Measurements from ENCODE around the gene ABTB2.

Gene ABTB2

DNA sequence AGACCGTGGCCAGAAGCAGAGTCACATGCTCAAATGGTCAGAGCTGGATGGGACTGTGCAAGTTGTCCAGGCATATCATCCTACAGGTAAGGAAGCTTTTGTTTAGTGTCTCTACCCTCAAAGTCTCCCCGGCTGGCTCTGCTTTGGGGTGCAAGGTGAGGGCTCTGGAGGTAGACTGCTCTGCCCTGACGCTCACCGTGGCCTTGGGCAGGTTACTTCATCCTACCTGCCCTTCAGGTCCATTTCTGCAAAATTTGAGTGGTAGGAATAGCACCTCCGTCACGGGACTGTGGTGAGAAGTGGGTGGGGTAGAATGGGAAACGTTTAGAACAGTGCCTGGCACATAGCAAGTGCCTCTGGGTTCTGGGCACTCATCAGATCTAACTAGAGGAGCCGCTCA is 210.2 kb downstream of the ABTB2 start:
- no peaks in the 10 kb centered on the region for H3K9me3 ChIP-seq (ENCODE audit: severe bottlenecking)
- H3K27me3 ChIP-seq (ENCODE audit: insufficient read depth, low read depth, severe bottlenecking), result no peaks in the 10 kb centered on the region
- no peak for DNase-seq
- H3K27ac ChIP-seq, result peak overlapping the region; percentile 95
- no peak overlapping the region for H3K4me3 ChIP-seq (ENCODE audit: low read depth, low read length)
- TF ChIP-seq, protein P1, sequence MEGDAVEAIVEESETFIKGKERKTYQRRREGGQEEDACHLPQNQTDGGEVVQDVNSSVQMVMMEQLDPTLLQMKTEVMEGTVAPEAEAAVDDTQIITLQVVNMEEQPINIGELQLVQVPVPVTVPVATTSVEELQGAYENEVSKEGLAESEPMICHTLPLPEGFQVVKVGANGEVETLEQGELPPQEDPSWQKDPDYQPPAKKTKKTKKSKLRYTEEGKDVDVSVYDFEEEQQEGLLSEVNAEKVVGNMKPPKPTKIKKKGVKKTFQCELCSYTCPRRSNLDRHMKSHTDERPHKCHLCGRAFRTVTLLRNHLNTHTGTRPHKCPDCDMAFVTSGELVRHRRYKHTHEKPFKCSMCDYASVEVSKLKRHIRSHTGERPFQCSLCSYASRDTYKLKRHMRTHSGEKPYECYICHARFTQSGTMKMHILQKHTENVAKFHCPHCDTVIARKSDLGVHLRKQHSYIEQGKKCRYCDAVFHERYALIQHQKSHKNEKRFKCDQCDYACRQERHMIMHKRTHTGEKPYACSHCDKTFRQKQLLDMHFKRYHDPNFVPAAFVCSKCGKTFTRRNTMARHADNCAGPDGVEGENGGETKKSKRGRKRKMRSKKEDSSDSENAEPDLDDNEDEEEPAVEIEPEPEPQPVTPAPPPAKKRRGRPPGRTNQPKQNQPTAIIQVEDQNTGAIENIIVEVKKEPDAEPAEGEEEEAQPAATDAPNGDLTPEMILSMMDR (IDR thresholded peaks at IDR 0.05; ENCODE audit: low read depth, low read length), result no peak
- H3K36me3 ChIP-seq, result peaks cover 80% of the 10 kb centered on the region

DNA sequence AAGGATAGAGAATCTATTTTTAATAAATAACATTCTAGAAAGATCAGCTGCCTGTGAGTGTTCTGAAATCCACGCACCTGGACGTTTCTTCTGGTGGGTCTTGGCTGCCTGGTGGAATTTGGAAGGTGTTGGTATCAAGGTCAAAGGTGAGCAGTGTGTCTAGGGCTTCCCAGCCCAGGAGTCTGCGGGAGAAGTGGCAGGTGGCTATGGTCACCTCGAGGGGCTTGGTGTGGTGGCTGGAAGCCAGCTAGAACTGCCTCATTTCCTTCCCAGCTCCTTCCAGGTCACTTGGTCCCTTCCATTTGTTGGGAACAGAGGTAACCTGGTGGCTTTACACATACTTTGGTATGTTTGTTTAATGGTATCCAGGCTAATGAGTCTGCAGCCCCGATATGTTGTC is 210.9 kb downstream of the ABTB2 start:
- TF ChIP-seq, protein P1 (IDR thresholded peaks at IDR 0.05; ENCODE audit: low read depth, low read length), result no peak
- peaks cover 83% of the 10 kb centered on the region for H3K36me3 ChIP-seq
- no peak for DNase-seq
- H3K9me3 ChIP-seq (ENCODE audit: severe bottlenecking), result no peaks in the 10 kb centered on the region
- no peak overlapping the region for H3K4me3 ChIP-seq (ENCODE audit: low read depth, low read length)
- no peaks in the 10 kb centered on the region for H3K27me3 ChIP-seq (ENCODE audit: insufficient read depth, low read depth, severe bottlenecking)
- peak overlapping the region; percentile 95; the same call in 1 of the 2 replicates for H3K27ac ChIP-seq

GRCh38 chr11:34146411-34146810 is 211.4 kb downstream of the ABTB2 start:
- TF ChIP-seq, protein P1 (IDR thresholded peaks at IDR 0.05; ENCODE audit: low read depth, low read length), result no peak
- DNase-seq, result no peak
- no peak overlapping the region for H3K27ac ChIP-seq
- H3K36me3 ChIP-seq, result peaks cover 84% of the 10 kb centered on the region
- H3K9me3 ChIP-seq (ENCODE audit: severe bottlenecking), result no peaks in the 10 kb centered on the region
- no peak overlapping the region for H3K4me3 ChIP-seq (ENCODE audit: low read depth, low read length)
- no peaks in the 10 kb centered on the region for H3K27me3 ChIP-seq (ENCODE audit: insufficient read depth, low read depth, severe bottlenecking)

GRCh38 chr11:34145847-34146381 is 211.9 kb downstream of the ABTB2 start:
- Histone ChIP-seq H3K27me3 (ENCODE audit: insufficient read depth, low read depth, severe bottlenecking) (no peaks in the 10 kb centered on the region), H3K4me3 (ENCODE audit: low read depth, low read length) (no peak overlapping the region), H3K27ac (no peak overlapping the region), H3K9me3 (ENCODE audit: severe bottlenecking) (no peaks in the 10 kb centered on the region), H3K36me3 (peaks cover 84% of the 10 kb centered on the region)
- DNase-seq, result no peak
- TF ChIP-seq, protein P1 (IDR thresholded peaks at IDR 0.05; ENCODE audit: low read depth, low read length), result no peak

DNA sequence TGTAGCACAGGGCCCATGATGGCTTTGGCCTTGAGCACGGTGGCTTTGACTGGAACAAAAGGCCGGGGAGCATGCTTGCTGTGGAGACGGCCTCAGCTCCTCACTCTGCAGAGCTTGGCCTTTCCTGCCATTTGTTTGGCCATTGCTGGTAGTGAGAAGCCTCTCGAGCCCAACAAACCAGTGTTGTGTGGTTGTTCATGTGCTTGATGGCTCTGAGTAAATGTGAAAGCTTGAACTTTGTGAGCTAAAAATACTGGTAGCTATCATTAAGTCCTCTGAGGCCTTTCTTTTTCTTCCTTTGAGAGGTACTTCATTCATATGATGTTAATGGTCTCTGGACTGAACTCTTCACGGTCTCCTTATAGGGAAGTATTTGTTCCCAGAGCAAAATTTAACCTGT is 212.7 kb downstream of the ABTB2 start:
- Histone ChIP-seq H3K27me3 (ENCODE audit: insufficient read depth, low read depth, severe bottlenecking) (no peaks in the 10 kb centered on the region), H3K4me3 (ENCODE audit: low read depth, low read length) (no peak overlapping the region), H3K36me3 (peaks cover 83% of the 10 kb centered on the region), H3K9me3 (ENCODE audit: severe bottlenecking) (no peaks in the 10 kb centered on the region), H3K27ac (no peak overlapping the region)
- no peak for DNase-seq
- TF ChIP-seq, protein P1 (IDR thresholded peaks at IDR 0.05; ENCODE audit: low read depth, low read length), result no peak

GRCh38 chr11:34143048-34143447 is 214.8 kb downstream of the ABTB2 start:
- Histone ChIP-seq H3K27ac (no peak overlapping the region), H3K27me3 (ENCODE audit: insufficient read depth, low read depth, severe bottlenecking) (no peaks in the 10 kb centered on the region), H3K4me3 (ENCODE audit: low read depth, low read length) (no peak overlapping the region), H3K36me3 (peaks cover 83% of the 10 kb centered on the region), H3K9me3 (ENCODE audit: severe bottlenecking) (no peaks in the 10 kb centered on the region)
- TF ChIP-seq, protein P1 (IDR thresholded peaks at IDR 0.05; ENCODE audit: low read depth, low read length), result no peak
- no peak for DNase-seq

Data from WERI-Rb-1 (cell line).